ENCODE measurements around the gene MAD1L1.

The MAD1L1 gene

DNA sequence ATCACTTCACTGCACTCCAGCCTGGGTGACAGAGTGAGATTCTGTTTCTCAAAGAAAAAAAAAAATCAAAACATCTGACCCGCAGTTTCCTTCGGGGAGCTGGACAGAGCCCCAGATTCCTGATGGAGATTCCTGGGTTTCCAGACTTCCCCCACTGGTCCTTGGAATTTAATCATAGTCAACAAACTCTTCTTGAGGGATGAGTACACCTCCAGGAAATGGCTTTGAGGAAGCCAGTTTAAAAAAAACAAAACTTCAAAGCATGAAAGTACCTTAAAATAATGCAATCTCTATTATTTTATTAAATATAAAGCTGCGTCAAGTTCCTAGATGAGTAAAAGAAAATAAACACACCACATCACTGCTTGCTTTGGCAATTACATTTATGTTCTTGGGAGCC is 1.2 kb upstream of the MAD1L1 start:
- Mint-ChIP-seq H3K27me3 (no peaks in the 10 kb centered on the region), H3K4me3 (peak overlapping the region; percentile 72), H3K9me3 (no peaks in the 10 kb centered on the region), H3K36me3 (peaks cover 4% of the 10 kb centered on the region), H3K4me1 (peaks cover 34% of the 10 kb centered on the region), H3K27ac (no peak overlapping the region)

DNA sequence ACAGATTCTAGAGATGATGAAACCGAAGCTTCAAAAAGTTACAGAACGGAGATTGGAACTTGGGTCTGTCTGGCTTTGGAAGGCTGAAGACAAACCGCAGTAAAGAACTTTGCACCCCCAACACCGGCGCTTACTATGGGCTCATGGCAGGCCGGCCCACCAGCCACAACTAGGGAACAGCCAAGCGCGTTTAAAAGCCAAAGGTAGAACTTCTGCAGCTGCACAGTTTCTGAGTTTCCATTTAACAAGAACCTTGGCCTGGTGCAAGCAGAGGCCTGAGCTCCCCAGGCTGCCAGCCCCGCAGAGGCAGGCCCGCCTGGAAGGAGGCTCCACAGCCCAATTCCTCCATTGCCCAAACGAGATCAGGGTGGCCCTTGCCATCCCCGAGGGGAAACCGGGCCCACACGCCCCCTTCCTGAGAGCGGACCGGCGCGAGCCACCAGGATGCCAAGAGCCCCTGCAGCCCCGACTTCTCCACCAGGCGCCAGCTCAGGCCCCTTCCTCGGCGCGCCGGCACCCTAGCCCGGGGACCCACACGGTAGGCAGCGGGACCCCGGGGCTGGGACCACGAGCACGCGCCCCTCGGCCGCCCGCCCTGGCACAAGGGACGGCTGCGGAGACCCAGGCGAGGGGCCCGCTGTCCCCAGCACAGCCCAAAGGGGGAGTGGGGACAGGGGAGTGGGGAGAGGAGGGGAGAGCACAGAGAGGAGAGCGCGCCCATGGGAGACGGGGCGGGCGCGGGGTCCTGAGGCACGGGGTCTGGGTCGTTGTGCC is 566 bp downstream of the MAD1L1 start:
- peak overlapping the region; percentile 72 for H3K27ac Mint-ChIP-seq
- H3K4me3 Mint-ChIP-seq, result peak overlapping the region; percentile 92
- H3K36me3 Mint-ChIP-seq, result peaks cover 2% of the 10 kb centered on the region
- no peaks in the 10 kb centered on the region for H3K27me3 Mint-ChIP-seq
- no peaks in the 10 kb centered on the region for H3K9me3 Mint-ChIP-seq
- peaks cover 34% of the 10 kb centered on the region for H3K4me1 Mint-ChIP-seq

DNA sequence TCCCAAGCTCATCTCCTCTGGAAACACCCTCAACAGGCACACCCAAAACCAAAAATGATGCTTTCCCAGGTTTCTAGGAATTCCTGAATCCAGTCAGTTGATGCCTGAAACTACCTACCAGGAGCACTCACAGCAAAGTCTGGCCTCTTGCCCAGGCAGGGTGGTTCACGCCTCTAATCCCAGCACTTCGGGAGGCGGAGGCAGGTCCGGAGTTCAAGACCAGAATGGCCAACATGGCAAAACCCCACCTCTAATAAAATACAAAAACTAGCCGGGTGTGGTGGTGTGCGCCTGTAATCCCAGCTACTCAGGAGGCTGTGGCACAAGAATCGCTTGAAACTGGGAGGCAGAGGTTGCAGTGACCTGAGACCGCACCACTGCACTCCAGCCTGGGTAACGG is 1.9 kb downstream of the MAD1L1 start:
- H3K27me3 Mint-ChIP-seq, result no peaks in the 10 kb centered on the region
- H3K36me3 Mint-ChIP-seq, result peaks cover 2% of the 10 kb centered on the region
- no peaks in the 10 kb centered on the region for H3K9me3 Mint-ChIP-seq
- no peak overlapping the region for H3K27ac Mint-ChIP-seq
- peaks cover 34% of the 10 kb centered on the region for H3K4me1 Mint-ChIP-seq
- peak overlapping the region; percentile 26 for H3K4me3 Mint-ChIP-seq

DNA sequence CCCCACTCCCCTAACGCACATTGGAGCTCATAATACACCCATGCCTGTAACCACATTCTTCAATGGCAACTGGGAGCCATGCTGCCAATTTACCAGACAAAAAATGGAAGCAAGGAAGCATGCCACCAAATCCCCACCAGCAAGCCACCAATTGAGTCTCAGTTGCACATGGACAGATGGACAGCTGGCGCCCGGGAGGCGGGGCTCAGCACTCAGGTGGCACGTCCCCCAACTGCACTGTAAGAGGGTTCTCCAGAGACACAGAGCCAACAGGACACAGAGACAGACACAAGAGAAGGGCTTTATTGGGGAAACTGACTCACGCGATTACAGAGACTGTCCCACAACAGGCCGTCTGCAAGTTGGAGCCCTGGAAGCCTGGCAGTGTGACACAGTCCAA is 2.5 kb downstream of the MAD1L1 start:
- H3K9me3 Mint-ChIP-seq, result no peaks in the 10 kb centered on the region
- H3K27ac Mint-ChIP-seq, result no peak overlapping the region
- H3K4me1 Mint-ChIP-seq, result peaks cover 34% of the 10 kb centered on the region
- no peaks in the 10 kb centered on the region for H3K27me3 Mint-ChIP-seq
- peak overlapping the region; percentile 36 for H3K4me3 Mint-ChIP-seq
- H3K36me3 Mint-ChIP-seq, result peaks cover 2% of the 10 kb centered on the region

DNA sequence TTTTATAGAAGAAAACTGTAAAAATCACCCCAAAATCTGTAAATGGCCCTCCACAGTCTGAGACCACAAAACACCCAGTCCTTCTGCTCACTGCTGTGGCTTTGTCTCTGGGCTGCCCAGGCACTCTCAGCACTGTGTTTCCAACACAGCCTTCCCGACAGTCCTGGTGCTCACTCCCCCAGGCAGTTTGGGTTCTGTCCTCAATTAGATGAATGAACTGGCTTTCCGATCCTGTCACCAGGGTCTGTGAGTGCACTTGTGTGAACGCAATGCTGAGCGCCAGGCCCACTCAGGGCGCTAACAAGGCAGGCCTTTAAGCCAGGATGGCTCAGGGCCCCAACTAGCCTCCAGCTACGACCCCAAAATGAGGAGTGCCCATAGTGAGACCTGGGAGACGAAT is 3.3 kb downstream of the MAD1L1 start:
- H3K27ac Mint-ChIP-seq, result no peak overlapping the region
- H3K27me3 Mint-ChIP-seq, result no peaks in the 10 kb centered on the region
- H3K36me3 Mint-ChIP-seq, result peaks cover 2% of the 10 kb centered on the region
- peaks cover 34% of the 10 kb centered on the region for H3K4me1 Mint-ChIP-seq
- peak overlapping the region; percentile 36 for H3K4me3 Mint-ChIP-seq
- no peaks in the 10 kb centered on the region for H3K9me3 Mint-ChIP-seq

DNA sequence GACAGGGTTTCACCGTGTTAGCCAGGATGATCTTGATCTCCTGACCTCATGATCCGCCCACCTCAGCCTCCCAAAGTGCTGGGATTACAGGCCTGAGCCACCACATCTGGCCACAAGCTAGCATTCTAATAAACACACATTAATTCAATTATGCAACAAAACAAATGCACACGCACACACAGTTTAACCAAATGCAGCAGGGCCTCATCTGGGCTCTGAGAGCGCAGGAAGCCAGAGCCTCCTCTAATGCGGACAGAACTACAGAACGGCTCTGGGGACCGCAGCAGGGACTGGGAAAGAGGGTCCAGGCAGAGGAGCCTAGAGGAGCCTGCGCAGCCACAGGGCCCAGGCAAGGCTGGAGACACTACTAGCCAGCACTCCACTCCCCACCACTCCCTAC is 3.8 kb downstream of the MAD1L1 start:
- Mint-ChIP-seq H3K36me3 (peaks cover 4% of the 10 kb centered on the region), H3K27me3 (no peaks in the 10 kb centered on the region), H3K4me3 (no peak overlapping the region), H3K9me3 (no peaks in the 10 kb centered on the region), H3K27ac (no peak overlapping the region), H3K4me1 (peaks cover 33% of the 10 kb centered on the region)

DNA sequence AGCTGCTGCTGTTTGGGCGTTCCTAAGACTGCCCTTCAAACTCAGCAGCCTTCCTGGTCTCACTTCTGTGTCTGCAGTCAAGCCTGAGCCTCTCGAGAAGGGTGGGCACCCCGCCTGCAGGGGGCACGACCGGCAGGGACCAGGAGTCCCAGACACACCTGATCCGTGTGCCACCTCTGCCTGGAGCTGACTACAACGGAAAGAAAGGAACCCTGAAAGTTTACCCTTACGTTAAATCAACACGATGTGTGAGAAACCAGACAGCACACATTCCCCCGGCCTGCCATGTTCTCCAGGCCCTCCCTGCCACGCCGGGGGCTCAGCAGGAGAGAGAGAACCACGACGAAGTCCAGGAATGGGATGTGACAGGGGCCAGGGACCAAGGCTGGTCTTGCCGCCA is 5.0 kb downstream of the MAD1L1 start:
- H3K4me3 Mint-ChIP-seq, result no peak overlapping the region
- peaks cover 4% of the 10 kb centered on the region for H3K36me3 Mint-ChIP-seq
- peaks cover 26% of the 10 kb centered on the region for H3K4me1 Mint-ChIP-seq
- no peak overlapping the region for H3K27ac Mint-ChIP-seq
- no peaks in the 10 kb centered on the region for H3K27me3 Mint-ChIP-seq
- H3K9me3 Mint-ChIP-seq, result no peaks in the 10 kb centered on the region

DNA sequence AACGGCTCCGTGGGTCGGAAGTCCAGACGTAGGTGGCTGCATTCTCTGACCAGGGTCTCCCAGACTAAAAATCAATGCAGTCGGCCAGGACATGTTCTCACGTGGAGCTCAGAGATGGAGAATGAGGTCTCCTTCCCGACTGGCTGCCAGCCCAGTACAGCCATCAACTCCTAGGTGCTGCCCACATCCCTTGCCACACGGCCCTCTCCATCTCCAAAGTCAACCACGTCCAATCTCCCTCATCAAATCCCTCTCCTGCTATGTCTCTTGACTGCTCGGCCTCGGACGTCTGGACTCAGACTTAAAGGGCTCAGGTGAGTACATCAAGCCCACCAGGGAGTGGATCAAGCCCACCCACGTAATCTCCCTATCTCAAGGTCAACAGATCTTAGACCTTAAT is 6.9 kb downstream of the MAD1L1 start:
- H3K36me3 Mint-ChIP-seq, result peaks cover 4% of the 10 kb centered on the region
- peaks cover 17% of the 10 kb centered on the region for H3K4me1 Mint-ChIP-seq
- no peak overlapping the region for H3K27ac Mint-ChIP-seq
- H3K9me3 Mint-ChIP-seq, result no peaks in the 10 kb centered on the region
- no peak overlapping the region for H3K4me3 Mint-ChIP-seq
- H3K27me3 Mint-ChIP-seq, result no peaks in the 10 kb centered on the region

DNA sequence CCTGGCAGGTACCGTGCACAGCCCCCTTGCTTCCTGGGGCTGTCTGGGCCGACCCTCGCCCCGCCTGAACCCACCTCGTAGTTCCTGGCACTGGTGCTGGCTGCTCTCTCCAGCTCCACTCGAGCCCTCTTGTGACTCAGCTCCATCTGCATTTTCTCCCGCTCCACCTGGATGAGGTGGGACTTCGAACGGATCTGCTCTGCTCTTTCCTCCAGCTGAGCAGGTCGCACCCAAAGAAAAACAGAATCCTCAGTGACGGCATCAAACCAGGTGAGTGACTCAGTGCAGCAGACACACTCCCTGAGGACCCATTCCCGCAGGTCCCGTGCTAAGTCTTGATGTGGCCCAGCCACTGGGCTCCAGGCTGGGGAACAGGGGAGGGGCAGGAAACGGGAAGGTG is 7.4 kb downstream of the MAD1L1 start:
- Mint-ChIP-seq H3K4me3 (no peak overlapping the region), H3K4me1 (peaks cover 12% of the 10 kb centered on the region), H3K36me3 (peaks cover 4% of the 10 kb centered on the region), H3K9me3 (no peaks in the 10 kb centered on the region), H3K27me3 (no peaks in the 10 kb centered on the region), H3K27ac (no peak overlapping the region)

DNA sequence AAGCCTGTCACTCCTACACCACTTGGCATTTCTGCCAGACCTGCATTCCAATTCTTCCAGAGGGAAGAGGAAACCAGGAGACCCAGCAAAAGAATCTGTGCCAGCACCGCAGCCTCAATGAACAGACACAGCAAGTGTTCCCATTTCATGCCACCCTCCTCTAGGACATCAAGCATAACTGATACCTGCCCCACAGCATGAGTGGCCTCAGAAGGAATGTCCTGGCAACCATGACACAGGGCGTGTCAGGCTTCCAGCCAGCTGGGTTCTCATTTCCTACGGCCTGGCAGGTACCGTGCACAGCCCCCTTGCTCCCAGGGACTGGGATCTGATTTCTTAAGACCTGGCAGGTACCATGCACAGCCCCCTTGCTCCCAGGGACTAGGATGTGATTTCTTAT is 7.8 kb downstream of the MAD1L1 start:
- no peaks in the 10 kb centered on the region for H3K9me3 Mint-ChIP-seq
- no peaks in the 10 kb centered on the region for H3K27me3 Mint-ChIP-seq
- peaks cover 8% of the 10 kb centered on the region for H3K4me1 Mint-ChIP-seq
- no peak overlapping the region for H3K27ac Mint-ChIP-seq
- H3K4me3 Mint-ChIP-seq, result no peak overlapping the region
- H3K36me3 Mint-ChIP-seq, result peaks cover 3% of the 10 kb centered on the region

DNA sequence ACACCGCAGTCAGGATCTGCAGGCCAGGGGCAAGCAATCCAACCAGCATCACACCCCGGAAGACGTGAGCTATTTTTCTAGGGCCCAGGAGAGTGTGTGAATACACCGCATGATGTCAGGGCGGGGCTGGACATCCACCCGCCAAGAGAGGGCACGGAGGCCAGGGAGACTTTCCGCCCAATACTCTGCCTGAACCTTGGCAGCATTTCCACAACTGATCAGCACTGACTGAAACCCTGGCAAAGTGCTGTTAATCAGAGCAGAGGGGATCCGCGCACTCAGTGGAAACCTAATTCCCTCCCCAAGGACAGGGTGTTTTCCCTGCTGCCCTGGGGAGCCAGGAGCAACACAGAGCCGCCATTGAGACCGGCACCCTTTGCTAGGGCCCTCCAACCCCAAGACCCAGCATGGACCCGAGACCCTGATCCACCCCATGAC is 8.2 kb downstream of the MAD1L1 start:
- H3K27ac Mint-ChIP-seq, result no peak overlapping the region
- H3K36me3 Mint-ChIP-seq, result peaks cover 3% of the 10 kb centered on the region
- H3K4me1 Mint-ChIP-seq, result peaks cover 4% of the 10 kb centered on the region
- H3K9me3 Mint-ChIP-seq, result no peaks in the 10 kb centered on the region
- H3K4me3 Mint-ChIP-seq, result no peak overlapping the region
- no peaks in the 10 kb centered on the region for H3K27me3 Mint-ChIP-seq

DNA sequence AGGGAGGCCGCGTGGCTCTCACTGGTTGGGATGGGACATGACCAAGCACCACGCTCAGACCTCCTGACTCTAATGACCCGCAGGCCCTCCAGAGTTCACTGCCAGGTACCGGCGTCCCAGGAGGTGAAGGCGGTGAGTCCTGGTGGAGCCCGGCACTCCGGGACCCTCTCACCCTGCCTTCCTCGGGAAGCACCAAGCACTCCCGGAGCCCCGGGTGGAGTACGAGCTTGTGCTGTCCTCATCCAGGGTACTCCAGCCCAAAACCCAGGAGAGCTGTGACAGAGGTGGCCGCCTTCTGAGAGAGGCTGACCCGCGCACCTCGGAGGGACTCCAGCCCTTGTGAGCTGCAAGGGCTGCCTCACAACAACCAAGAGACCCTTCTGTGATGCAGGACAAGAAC is 9.4 kb downstream of the MAD1L1 start:
- Mint-ChIP-seq H3K36me3 (peaks cover 3% of the 10 kb centered on the region), H3K9me3 (no peaks in the 10 kb centered on the region), H3K4me1 (peaks cover 3% of the 10 kb centered on the region), H3K27me3 (no peaks in the 10 kb centered on the region), H3K27ac (no peak overlapping the region), H3K4me3 (no peak overlapping the region)

DNA sequence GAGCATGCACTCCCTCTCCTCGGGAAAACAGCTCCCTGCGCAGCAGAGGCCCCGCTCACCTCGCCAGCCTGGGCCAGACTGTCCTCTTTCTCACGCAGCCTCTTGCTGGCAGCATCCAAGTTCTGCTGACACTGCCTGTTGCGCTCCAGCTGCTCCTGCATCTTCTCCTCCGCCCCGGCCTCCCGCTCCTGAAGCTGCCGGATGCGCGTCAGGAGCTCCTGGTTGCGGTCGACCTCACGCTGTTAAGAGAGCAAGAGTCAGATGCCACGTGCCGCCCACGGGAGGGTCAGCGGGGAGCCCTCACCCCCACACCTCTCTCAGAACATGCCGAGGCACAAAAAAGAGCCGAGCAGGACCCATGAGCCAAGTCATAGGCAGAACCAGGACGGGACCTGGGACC is 10.2 kb downstream of the MAD1L1 start:
- H3K27ac Mint-ChIP-seq, result no peak overlapping the region
- no peaks in the 10 kb centered on the region for H3K27me3 Mint-ChIP-seq
- peaks cover 4% of the 10 kb centered on the region for H3K36me3 Mint-ChIP-seq

DNA sequence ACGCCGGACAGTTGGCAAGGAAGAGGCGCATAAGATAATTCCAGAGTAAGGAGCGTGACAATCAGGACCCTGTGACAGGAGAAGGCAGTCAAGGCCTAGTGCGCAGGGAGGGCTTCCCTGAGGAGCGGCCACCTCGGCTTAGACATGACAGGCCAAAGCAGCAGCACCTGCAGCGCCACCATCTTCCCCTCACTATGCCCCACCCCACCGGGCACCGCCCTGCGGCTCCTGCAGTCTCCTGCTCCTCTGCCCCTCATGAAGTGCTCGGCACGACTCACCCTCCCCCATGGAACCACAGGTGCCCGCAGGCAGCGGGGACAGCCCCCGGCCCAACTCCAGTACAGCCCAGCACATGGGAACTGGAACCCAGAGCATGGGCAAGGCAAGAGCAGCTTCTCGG is 11.8 kb downstream of the MAD1L1 start:
- Mint-ChIP-seq H3K36me3 (peaks cover 4% of the 10 kb centered on the region), H3K4me1 (peaks cover 3% of the 10 kb centered on the region), H3K27me3 (no peaks in the 10 kb centered on the region), H3K27ac (no peak overlapping the region), H3K4me3 (no peak overlapping the region), H3K9me3 (no peaks in the 10 kb centered on the region)

More for the DNA sequence above, 10.2 kb downstream of the MAD1L1 start:
- H3K4me3 Mint-ChIP-seq, result no peak overlapping the region
- H3K9me3 Mint-ChIP-seq, result no peaks in the 10 kb centered on the region
- peaks cover 3% of the 10 kb centered on the region for H3K4me1 Mint-ChIP-seq

DNA sequence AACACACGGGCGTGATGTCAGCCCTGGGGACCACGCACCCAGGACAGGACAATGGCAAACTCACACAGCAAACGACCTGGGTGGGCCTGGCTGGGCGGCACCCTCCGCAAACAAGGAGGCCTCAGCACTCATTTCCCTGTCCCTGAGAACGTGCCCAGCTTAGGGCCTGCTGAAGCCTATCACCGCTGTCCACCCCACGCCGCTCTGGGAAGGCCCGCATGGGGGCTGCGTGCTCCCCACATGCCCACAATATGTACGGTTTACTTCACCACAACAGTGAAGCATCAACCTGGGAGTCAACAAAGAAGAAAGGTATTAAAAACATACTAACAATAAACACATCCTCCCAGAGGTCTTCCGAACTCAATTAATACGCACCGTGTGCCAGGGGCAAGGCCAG is 12.2 kb downstream of the MAD1L1 start:
- H3K4me3 Mint-ChIP-seq, result no peak overlapping the region
- peaks cover 4% of the 10 kb centered on the region for H3K36me3 Mint-ChIP-seq
- no peaks in the 10 kb centered on the region for H3K9me3 Mint-ChIP-seq
- no peaks in the 10 kb centered on the region for H3K27me3 Mint-ChIP-seq
- no peak overlapping the region for H3K27ac Mint-ChIP-seq
- peaks cover 3% of the 10 kb centered on the region for H3K4me1 Mint-ChIP-seq

DNA sequence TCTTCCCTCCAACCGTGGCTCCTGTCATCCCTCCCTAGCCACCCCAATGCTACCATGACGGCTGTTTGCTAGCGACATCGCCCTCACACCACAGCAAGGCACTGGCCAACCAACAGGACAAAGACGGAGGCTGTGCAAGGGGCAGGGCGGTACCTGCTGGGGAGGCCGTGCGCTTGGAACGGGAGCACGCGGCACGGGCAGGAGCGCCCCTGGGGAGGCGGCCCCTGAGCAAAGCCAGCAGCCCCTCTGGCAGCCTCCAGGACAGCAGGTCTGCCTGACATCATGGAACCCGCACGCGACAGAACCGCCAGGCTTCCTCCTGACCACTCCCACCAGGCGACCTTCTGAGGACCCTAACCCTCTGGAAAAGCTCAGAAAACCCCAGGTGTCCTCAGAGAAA is 12.7 kb downstream of the MAD1L1 start:
- Mint-ChIP-seq H3K4me3 (no peak overlapping the region), H3K27ac (no peak overlapping the region), H3K9me3 (no peaks in the 10 kb centered on the region), H3K36me3 (peaks cover 4% of the 10 kb centered on the region), H3K4me1 (peaks cover 3% of the 10 kb centered on the region), H3K27me3 (no peaks in the 10 kb centered on the region)

DNA sequence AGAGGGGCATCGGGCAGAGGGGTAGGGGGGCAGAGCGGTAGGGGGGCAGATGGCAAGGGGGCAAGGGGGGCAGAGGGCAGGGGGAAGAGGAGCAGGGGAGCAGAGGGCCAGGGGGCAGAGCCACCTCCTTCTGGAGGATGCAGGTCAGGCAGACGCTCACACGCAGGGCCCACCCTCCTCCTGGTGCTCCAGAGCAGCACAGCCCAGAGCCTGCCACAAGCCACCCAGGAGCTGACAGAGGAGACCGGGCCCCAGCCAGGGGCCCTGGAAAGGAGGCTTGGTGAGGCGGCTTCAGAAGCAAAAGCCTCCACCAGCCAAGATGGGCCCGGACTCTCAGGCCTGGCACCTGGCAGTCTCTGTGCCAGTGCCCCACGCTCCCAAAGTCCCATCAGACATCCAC is 13.1 kb downstream of the MAD1L1 start:
- Mint-ChIP-seq H3K4me3 (no peak overlapping the region), H3K4me1 (peaks cover 3% of the 10 kb centered on the region), H3K27me3 (no peaks in the 10 kb centered on the region), H3K27ac (no peak overlapping the region), H3K36me3 (peaks cover 4% of the 10 kb centered on the region), H3K9me3 (no peaks in the 10 kb centered on the region)

Measured in activated naive CD4-positive, alpha-beta T cell treated with anti-CD3 and anti-CD28 coated beads, Interleukin-2, amount 50 U/mL, for 24 hours (primary cell).